Osteoblast (primary cell): ENCODE results near the gene METTL18. TPM values are rescaled to one million over a fixed set of nuclear protein-coding genes. Genes with fewer than 3 reads are reported as not detected.

ENCODE experiments used
- DNase-seq: peaks from one replicate; pipeline ENCODE4 v3.0.0; 2011; ENCODE audit warnings: low spot score, mixed read lengths; ENCODE audit not compliant: insufficient read length; ENCODE audit errors: missing footprints
- H2AFZ ChIP-seq: 2 replicates; pipeline ENCODE4 v1.6.0; 2011; ENCODE audit warnings: mild to moderate bottlenecking, low read length
- H3K27ac ChIP-seq: 2 replicates; pipeline ENCODE4 v1.5.1; 2011; ENCODE audit warnings: mild to moderate bottlenecking, low read depth, low read length, moderate library complexity
- H3K27me3 ChIP-seq: 2 replicates; pipeline ENCODE4 v1.6.0; 2012; ENCODE audit warnings: mild to moderate bottlenecking, control low read depth, inconsistent platforms, low read length, moderate library complexity; ENCODE audit not compliant: insufficient read depth
- H3K36me3 ChIP-seq: 2 replicates; pipeline ENCODE4 v1.5.1; 2011; ENCODE audit warnings: mild to moderate bottlenecking, low read length, control low read depth, moderate library complexity; ENCODE audit not compliant: insufficient read depth
- H3K4me1 ChIP-seq: 2 replicates; pipeline ENCODE4 v1.5.1; 2011; ENCODE audit warnings: mild to moderate bottlenecking, low read length, control low read depth, moderate library complexity; ENCODE audit not compliant: insufficient read depth
- H3K4me2 ChIP-seq: 2 replicates; pipeline ENCODE4 v1.6.0; 2011; ENCODE audit warnings: mild to moderate bottlenecking, low read length; ENCODE audit not compliant: insufficient read depth
- H3K4me3 ChIP-seq: fragments of 200-600 bp; sonication (generic); 3 replicates; pipeline ENCODE4 v1.5.1; 2012; ENCODE audit warnings: mild to moderate bottlenecking, low read length, inconsistent platforms; ENCODE audit not compliant: insufficient read depth
- H3K79me2 ChIP-seq: 2 replicates; pipeline ENCODE4 v1.6.0; 2012; ENCODE audit warnings: mild to moderate bottlenecking, low read length, control low read depth, inconsistent platforms; ENCODE audit not compliant: insufficient read depth
- H3K9me3 ChIP-seq: 2 replicates; pipeline ENCODE4 v1.5.1; 2011; ENCODE audit warnings: low read depth, low read length, control low read depth
- H4K20me1 ChIP-seq: 2 replicates; pipeline ENCODE4 v1.6.0; 2012; ENCODE audit warnings: mild to moderate bottlenecking, low read length, control low read depth; ENCODE audit not compliant: insufficient read depth
- CTCF ChIP-seq: IDR thresholded peaks from 2 replicates; pipeline ENCODE4 v1.5.1; 2011; ENCODE audit warnings: mild to moderate bottlenecking, low read depth, low read length, moderate library complexity; ENCODE audit errors: extremely low read depth
- total RNA-seq: library from RNA; depleted of rRNA; stranded (reverse); fragments of >200 nt; gene quantifications from 2 replicates; pipeline ENCODE4 v1.2.3, GENCODE V29; 2012

Gene METTL18
- total RNA-seq, result 2.9 and 7.7 TPM in 2 replicates

GRCh38 chr1:169794530-169795416 is at the start of gene METTL18:
METTL18 (minus strand) TSS chr1:169794907; CDS start chr1:169793695, 1,212 bp downstream.
- H3K27me3 ChIP-seq, result no peaks in the 10 kb centered on the region
- peaks cover 25% of the 10 kb centered on the region for H3K79me2 ChIP-seq
- no peaks in the 10 kb centered on the region for H3K36me3 ChIP-seq
- peaks cover 9% of the 10 kb centered on the region for H3K4me1 ChIP-seq
- H3K4me2 ChIP-seq, result peak within 1 kb of the TSS; percentile 87
- H3K27ac ChIP-seq, result peak within 1 kb of the TSS; percentile 92
- peak; percentile 77 for DNase-seq
- peak within 1 kb of the TSS; percentile 100 for H2AFZ ChIP-seq
- no peaks in the 10 kb centered on the region for H4K20me1 ChIP-seq
- TF ChIP-seq CTCF, result no peak
- H3K4me3 ChIP-seq, result peak within 1 kb of the TSS; percentile 98
- H3K9me3 ChIP-seq, result no peaks in the 10 kb centered on the region

- DNase-seq, result no peak
- Histone ChIP-seq H3K36me3 (peaks cover 6% of the 10 kb centered on the region), H3K79me2 (no peaks in the 10 kb centered on the region), H2AFZ (no peak overlapping the region), H3K4me1 (no peaks in the 10 kb centered on the region), H3K27me3 (no peaks in the 10 kb centered on the region), H3K4me3 (no peak overlapping the region), H3K4me2 (no peak overlapping the region), H3K9me3 (no peaks in the 10 kb centered on the region), H4K20me1 (no peaks in the 10 kb centered on the region), H3K27ac (no peak overlapping the region)
- TF ChIP-seq CTCF, result no peak
Observed at GRCh38 chr1:169838942-169839341, 44.2 kb upstream of the METTL18 start.

GRCh38 chr1:169836198-169836597 is 41.5 kb upstream of the METTL18 start:
- H3K36me3 ChIP-seq, result peaks cover 3% of the 10 kb centered on the region
- H3K27me3 ChIP-seq, result no peaks in the 10 kb centered on the region
- H3K4me2 ChIP-seq, result no peak overlapping the region
- no peaks in the 10 kb centered on the region for H3K9me3 ChIP-seq
- H3K4me3 ChIP-seq, result no peak overlapping the region
- H4K20me1 ChIP-seq, result no peaks in the 10 kb centered on the region
- H3K4me1 ChIP-seq, result no peaks in the 10 kb centered on the region
- H3K79me2 ChIP-seq, result no peaks in the 10 kb centered on the region
- TF ChIP-seq CTCF, result no peak
- no peak overlapping the region for H2AFZ ChIP-seq
- no peak for DNase-seq
- no peak overlapping the region for H3K27ac ChIP-seq

GRCh38 chr1:169835647-169836046 is 40.9 kb upstream of the METTL18 start:
- no peak for TF ChIP-seq CTCF
- H3K36me3 ChIP-seq, result peaks cover 3% of the 10 kb centered on the region

More at GRCh38 chr1:169835647-169836046, 40.9 kb upstream of the METTL18 start:
- no peak overlapping the region for H3K4me3 ChIP-seq
- H3K27me3 ChIP-seq, result no peaks in the 10 kb centered on the region
- no peak overlapping the region for H3K4me2 ChIP-seq
- H3K4me1 ChIP-seq, result no peaks in the 10 kb centered on the region
- H3K27ac ChIP-seq, result no peak overlapping the region
- no peaks in the 10 kb centered on the region for H3K9me3 ChIP-seq
- no peak for DNase-seq
- H4K20me1 ChIP-seq, result no peaks in the 10 kb centered on the region
- no peak overlapping the region for H2AFZ ChIP-seq
- no peaks in the 10 kb centered on the region for H3K79me2 ChIP-seq
